ENCODE measurements around the gene CATSPERZ.

Gene CATSPERZ

GRCh38 chr11:64259533-64260067, 40.6 kb upstream of the CATSPERZ start:
- no peak overlapping the region for H3K4me3 Mint-ChIP-seq
- H3K36me3 Mint-ChIP-seq, result peaks cover 19% of the 10 kb centered on the region
- H3K27ac Mint-ChIP-seq, result peak overlapping the region; percentile 64
- no peak for DNase-seq (ENCODE audit: low spot score in 2 of 2)
- ATAC-seq (ENCODE audit: low read depth), result no peak
- H3K9me3 Mint-ChIP-seq, result no peaks in the 10 kb centered on the region
- H3K27me3 Mint-ChIP-seq, result no peaks in the 10 kb centered on the region
- H3K4me1 Mint-ChIP-seq, result peaks cover 9% of the 10 kb centered on the region

GRCh38 chr11:64260147-64260708, 39.9 kb upstream of the CATSPERZ start:
- Mint-ChIP-seq H3K36me3 (peaks cover 19% of the 10 kb centered on the region), H3K9me3 (no peaks in the 10 kb centered on the region), H3K4me1 (peaks cover 9% of the 10 kb centered on the region), H3K4me3 (no peak overlapping the region), H3K27ac (peak overlapping the region; percentile 64), H3K27me3 (no peaks in the 10 kb centered on the region)
- ATAC-seq (ENCODE audit: low read depth), result no peak
- no peak for DNase-seq (ENCODE audit: low spot score in 2 of 2)

GRCh38 chr11:64261556-64262080, 38.5 kb upstream of the CATSPERZ start:
- no peak overlapping the region for H3K4me3 Mint-ChIP-seq
- DNase-seq (ENCODE audit: low spot score in 2 of 2) (no peak), ATAC-seq (ENCODE audit: low read depth) (no peak)
- H3K36me3 Mint-ChIP-seq, result peaks cover 19% of the 10 kb centered on the region
- H3K4me1 Mint-ChIP-seq, result peaks cover 11% of the 10 kb centered on the region
- no peaks in the 10 kb centered on the region for H3K9me3 Mint-ChIP-seq
- H3K27me3 Mint-ChIP-seq, result no peaks in the 10 kb centered on the region
- no peak overlapping the region for H3K27ac Mint-ChIP-seq

GRCh38 chr11:64262271-64263002, 37.7 kb upstream of the CATSPERZ start:
- peaks cover 19% of the 10 kb centered on the region for H3K36me3 Mint-ChIP-seq

GRCh38 chr11:64263021-64263946, 36.9 kb upstream of the CATSPERZ start:
- no peak for DNase-seq (ENCODE audit: low spot score in 2 of 2)
- Mint-ChIP-seq H3K4me1 (peaks cover 11% of the 10 kb centered on the region), H3K27ac (no peak overlapping the region), H3K9me3 (no peaks in the 10 kb centered on the region), H3K4me3 (no peak overlapping the region), H3K36me3 (peaks cover 16% of the 10 kb centered on the region), H3K27me3 (no peaks in the 10 kb centered on the region)
- ATAC-seq (ENCODE audit: low read depth), result no peak

More at GRCh38 chr11:64262271-64263002, 37.7 kb upstream of the CATSPERZ start:
- no peaks in the 10 kb centered on the region for H3K9me3 Mint-ChIP-seq
- no peak overlapping the region for H3K4me3 Mint-ChIP-seq
- no peaks in the 10 kb centered on the region for H3K27me3 Mint-ChIP-seq
- H3K27ac Mint-ChIP-seq, result no peak overlapping the region
- ATAC-seq (ENCODE audit: low read depth) (no peak), DNase-seq (ENCODE audit: low spot score in 2 of 2) (no peak)
- peaks cover 11% of the 10 kb centered on the region for H3K4me1 Mint-ChIP-seq

- Mint-ChIP-seq H3K4me3 (no peak overlapping the region), H3K4me1 (peaks cover 15% of the 10 kb centered on the region), H3K27me3 (no peaks in the 10 kb centered on the region), H3K9me3 (no peaks in the 10 kb centered on the region), H3K36me3 (peaks cover 16% of the 10 kb centered on the region), H3K27ac (no peak overlapping the region)
- DNase-seq (ENCODE audit: low spot score in 2 of 2), result no peak
- no peak for ATAC-seq (ENCODE audit: low read depth)
Measured at GRCh38 chr11:64263947-64264317, 36.2 kb upstream of the CATSPERZ start.

- H3K36me3 Mint-ChIP-seq, result peaks cover 14% of the 10 kb centered on the region
- no peaks in the 10 kb centered on the region for H3K27me3 Mint-ChIP-seq
- no peak overlapping the region for H3K27ac Mint-ChIP-seq
- H3K4me1 Mint-ChIP-seq, result peaks cover 17% of the 10 kb centered on the region
- no peaks in the 10 kb centered on the region for H3K9me3 Mint-ChIP-seq
- H3K4me3 Mint-ChIP-seq, result no peak overlapping the region
- ATAC-seq (ENCODE audit: low read depth) (no peak), DNase-seq (ENCODE audit: low spot score in 2 of 2) (no peak)
Measured at GRCh38 chr11:64264371-64264852, 35.7 kb upstream of the CATSPERZ start.

- peaks cover 4% of the 10 kb centered on the region for H3K36me3 Mint-ChIP-seq
- H3K9me3 Mint-ChIP-seq, result no peaks in the 10 kb centered on the region
- no peak overlapping the region for H3K27ac Mint-ChIP-seq
- H3K4me1 Mint-ChIP-seq, result peaks cover 9% of the 10 kb centered on the region
- no peak overlapping the region for H3K4me3 Mint-ChIP-seq
- no peaks in the 10 kb centered on the region for H3K27me3 Mint-ChIP-seq
- DNase-seq (ENCODE audit: low spot score in 2 of 2), result no peak
- no peak for ATAC-seq (ENCODE audit: low read depth)
Measured at GRCh38 chr11:64265176-64266160, 34.7 kb upstream of the CATSPERZ start.

GRCh38 chr11:64266339-64266738, 33.8 kb upstream of the CATSPERZ start:
- DNase-seq (ENCODE audit: low spot score in 2 of 2) (no peak), ATAC-seq (ENCODE audit: low read depth) (no peak)
- Mint-ChIP-seq H3K36me3 (peaks cover 4% of the 10 kb centered on the region), H3K4me3 (no peak overlapping the region), H3K9me3 (no peaks in the 10 kb centered on the region), H3K27ac (no peak overlapping the region), H3K4me1 (peaks cover 13% of the 10 kb centered on the region), H3K27me3 (no peaks in the 10 kb centered on the region)

- H3K9me3 Mint-ChIP-seq, result no peaks in the 10 kb centered on the region
- DNase-seq (ENCODE audit: low spot score in 2 of 2), result no peak
- peaks cover 2% of the 10 kb centered on the region for H3K36me3 Mint-ChIP-seq
- no peak overlapping the region for H3K27ac Mint-ChIP-seq
- H3K4me1 Mint-ChIP-seq, result peaks cover 13% of the 10 kb centered on the region
- ATAC-seq (ENCODE audit: low read depth), result no peak
- no peaks in the 10 kb centered on the region for H3K27me3 Mint-ChIP-seq
- H3K4me3 Mint-ChIP-seq, result peak overlapping the region; percentile 46
Measured at GRCh38 chr11:64267207-64267945, 32.8 kb upstream of the CATSPERZ start.

- Mint-ChIP-seq H3K27ac (peak overlapping the region; percentile 95), H3K4me3 (peak overlapping the region; percentile 97), H3K9me3 (no peaks in the 10 kb centered on the region), H3K36me3 (no peaks in the 10 kb centered on the region), H3K27me3 (no peaks in the 10 kb centered on the region), H3K4me1 (peaks cover 13% of the 10 kb centered on the region)
- DNase-seq (ENCODE audit: low spot score in 2 of 2), result no peak
- no peak for ATAC-seq (ENCODE audit: low read depth)
Measured at GRCh38 chr11:64268025-64268892, 31.9 kb upstream of the CATSPERZ start.

All from memory B cell (primary cell).